ENCODE measurements around the gene TERC.
"Not testable (repeated sequence)": the region's sequence is repeated elsewhere in the genome, so short reads cannot be mapped to it uniquely, and the experiment has no call there.

TERC gene

DNA sequence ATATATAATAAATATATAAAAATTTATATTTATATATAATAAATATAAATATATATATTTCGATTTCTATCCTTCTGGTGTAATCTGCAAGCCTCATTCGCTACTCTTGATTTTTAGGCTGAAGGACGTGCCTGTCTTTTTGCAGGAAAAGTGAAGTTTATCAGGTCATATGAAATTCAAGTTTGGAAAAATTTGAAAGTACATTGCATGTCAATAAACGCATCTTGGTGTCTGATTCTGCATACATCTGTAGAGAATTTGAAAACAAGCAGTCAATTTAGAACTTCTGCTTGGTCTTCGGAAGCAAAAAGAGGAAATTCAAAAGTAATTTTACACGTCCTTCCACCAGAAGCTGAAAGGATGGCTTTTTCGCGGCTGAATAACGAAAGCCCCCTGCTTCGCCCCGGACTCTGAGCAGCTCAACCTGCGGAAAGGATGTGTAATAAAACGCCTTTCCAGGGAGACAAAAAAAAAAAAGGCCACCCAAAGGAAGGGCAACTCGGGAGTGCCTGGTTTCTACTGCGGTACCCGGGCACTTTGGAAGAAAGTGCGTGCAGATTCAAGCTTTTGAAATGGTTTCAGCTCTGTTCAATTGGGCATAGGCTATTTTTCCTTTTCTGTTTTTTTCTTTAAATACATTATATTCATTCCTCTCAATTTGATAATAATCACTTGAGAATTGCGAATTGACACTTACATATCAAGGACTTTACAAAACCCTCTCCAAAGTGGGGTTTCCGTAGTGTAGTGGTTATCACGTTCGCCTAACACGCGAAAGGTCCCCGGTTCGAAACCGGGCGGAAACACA lies 6.8 kb upstream of the TERC start:
- no peak for DNase-seq (ENCODE audit: low read depth, low spot score)

DNA sequence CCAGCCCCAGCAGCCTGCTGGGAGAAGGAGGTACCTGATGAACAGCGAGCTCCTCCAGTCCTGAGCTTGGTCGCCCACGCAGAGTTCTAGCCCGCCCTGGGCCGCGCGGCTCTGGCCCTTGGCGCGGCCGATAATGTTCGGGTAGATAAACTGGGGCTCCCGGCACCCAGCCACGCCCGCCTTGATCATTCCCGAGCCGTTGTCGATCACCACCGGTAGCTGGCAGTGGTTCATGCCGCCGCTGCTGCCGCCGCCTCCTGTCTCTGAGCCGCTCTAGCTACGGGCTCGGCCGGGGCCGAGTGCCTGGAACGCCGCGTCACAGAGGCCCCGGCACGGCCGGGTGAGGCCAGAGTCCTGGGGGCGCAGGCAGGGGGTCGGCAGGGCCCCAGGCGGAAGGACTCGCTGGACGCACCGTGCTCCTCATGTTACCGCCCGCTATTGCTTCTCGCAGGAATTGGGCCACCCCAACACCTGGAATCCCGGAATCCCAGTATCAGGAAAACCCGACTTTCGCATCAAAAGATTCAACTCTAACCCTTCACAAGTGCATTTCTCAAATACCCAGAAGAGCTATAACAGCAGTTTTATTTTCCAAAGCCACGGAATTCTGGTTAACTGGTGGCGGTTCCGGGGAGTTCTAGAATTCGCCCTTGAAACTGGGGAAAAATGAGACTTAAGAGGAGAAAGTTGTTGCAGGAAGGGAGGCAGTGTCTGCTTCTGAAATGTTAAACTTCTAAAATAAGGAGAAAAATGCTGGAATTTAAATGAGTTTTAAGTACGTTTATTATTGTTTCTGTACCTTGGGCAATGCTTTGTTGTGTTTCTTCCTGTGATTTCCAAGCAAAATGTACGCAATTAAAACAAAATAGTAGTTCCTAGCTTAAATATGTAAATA lies 4.7 kb upstream of the TERC start, which contains the start of gene ACTRT3:
ACTRT3 (minus strand) TSS at position 275 of the 895 bp plus-strand sequence; CDS start at position 234, 41 bp downstream.
- peak; percentile 24 for DNase-seq (ENCODE audit: low read depth, low spot score)

- peak; percentile 24 for DNase-seq (ENCODE audit: low read depth, low spot score)
These were observed 463 bp downstream of the TERC start for GRCh38 chr3:169764312-169764881.

GRCh38 chr3:169760479-169760878 lies 4.4 kb downstream of the TERC start:
- no peak for DNase-seq (ENCODE audit: low read depth, low spot score)

GRCh38 chr3:169759256-169759655 lies 5.6 kb downstream of the TERC start:
- no peak for DNase-seq (ENCODE audit: low read depth, low spot score)

DNA sequence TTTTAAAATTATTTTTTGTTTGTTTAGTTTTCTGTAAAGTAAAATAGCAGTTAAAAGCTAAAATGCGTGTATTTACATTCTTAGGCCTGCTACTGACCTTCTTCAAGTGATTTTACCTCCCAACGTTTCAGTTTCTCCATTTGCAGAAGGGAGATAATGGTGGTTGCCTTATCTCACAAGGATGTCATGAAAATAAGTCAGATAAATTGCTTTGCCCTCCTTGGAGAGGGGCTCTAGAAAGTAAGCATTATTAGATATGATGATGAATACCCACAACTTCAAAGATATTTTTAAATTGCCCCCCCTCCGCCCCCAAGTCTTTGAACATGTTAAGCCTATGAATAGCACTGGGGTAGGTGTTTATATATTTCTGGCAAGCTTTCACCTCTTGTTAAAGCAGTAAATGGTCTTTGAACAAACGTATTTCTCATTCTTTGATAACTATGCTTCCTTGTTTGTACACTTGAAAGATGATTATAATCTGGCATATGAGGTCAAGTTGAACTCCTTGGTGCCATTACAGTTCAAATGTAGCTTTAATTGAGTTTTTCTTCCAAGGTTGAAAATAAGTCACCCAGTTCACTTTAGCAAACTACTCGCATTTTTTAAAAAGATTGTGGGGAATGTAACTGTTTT lies 6.4 kb downstream of the TERC start:
- DNase-seq (ENCODE audit: low read depth, low spot score): no peak

DNA sequence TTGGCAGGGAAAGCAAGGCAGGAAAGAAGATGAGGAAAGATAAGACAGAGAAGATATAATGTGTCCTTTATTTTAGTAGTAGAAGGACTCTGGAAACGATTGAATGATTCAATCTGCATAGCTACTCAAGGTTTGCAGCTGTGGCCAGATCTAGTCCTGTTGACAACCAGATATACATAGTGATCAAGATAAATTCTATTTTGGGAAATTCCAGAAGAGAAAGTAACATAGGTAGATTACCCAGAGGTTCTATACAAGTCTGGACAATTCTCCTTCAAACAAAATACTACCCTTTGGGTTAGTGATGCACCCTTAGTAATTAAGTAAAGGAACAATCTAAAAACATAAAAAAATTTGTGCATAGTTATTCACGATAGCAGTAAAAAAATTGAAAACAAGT lies 9.4 kb downstream of the TERC start:
- DNase-seq (ENCODE audit: low read depth, low spot score): no peak

DNA sequence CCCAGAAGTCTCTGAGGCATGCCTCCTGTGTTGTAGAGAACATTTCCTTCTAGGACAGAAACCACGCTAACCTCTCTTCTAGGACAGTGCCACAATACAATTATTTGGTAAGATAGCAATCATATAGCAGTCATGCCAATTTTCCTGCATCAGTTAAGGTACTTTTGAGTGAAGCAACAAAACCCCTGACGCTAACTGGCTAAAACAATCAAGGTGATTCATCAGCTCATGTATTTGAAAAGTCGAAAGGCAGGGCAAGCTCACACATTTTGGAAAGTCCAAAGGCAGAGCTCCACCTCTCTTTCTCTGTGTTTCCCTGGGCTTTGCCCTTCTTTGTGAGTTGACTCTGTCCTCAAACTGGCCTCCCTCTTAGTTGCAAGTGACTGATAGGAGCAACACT lies 10.1 kb downstream of the TERC start:
- DNase-seq (ENCODE audit: low read depth, low spot score): no peak

DNA sequence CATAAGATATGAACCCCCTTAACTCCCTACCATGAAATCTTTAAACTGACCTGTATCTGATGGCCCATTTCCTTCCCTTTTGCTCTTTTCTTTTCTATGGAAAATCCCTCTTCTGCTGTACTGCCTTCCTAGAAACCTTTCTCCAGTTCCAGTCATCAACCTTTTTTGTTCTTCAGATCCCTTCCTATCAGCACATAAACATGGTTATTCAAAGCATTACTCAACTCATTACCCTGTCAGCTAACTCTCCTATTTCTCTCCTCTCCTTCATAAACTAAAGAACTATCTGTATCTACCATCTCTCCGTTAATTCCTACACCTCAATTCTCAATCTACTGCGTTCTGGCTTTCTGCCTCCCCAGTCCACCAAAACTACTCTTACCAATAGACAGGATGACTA lies 13.0 kb downstream of the TERC start:
- no peak for DNase-seq (ENCODE audit: low read depth, low spot score)

GRCh38 chr3:169750665-169751064 lies 14.2 kb downstream of the TERC start:
- no peak for DNase-seq (ENCODE audit: low read depth, low spot score)

DNA sequence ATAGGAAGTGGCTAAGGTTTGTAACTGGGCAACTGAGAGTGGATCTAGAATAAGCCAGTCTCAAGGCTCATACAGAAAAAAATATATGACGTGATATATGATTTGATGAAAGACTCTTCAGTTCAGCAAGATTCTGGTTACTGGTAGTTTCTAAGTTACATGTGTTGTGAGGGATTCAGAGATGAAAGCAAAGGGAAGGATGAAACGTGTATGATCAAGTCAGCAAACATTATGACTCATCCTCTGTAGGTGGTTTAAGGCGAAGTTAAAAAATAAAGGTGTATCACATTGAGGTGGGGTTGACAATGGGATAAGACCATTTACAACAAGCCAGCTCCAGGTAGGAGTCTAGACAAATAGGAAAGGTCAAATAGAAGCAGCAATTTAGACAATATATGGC lies 16.2 kb downstream of the TERC start:
- DNase-seq (ENCODE audit: low read depth, low spot score): no peak

GRCh38 chr3:169746924-169747323 lies 17.9 kb downstream of the TERC start:
- no peak for DNase-seq (ENCODE audit: low read depth, low spot score)

GRCh38 chr3:169744366-169745054 lies 20.4 kb downstream of the TERC start:
- no peak for DNase-seq (ENCODE audit: low read depth, low spot score)

DNA sequence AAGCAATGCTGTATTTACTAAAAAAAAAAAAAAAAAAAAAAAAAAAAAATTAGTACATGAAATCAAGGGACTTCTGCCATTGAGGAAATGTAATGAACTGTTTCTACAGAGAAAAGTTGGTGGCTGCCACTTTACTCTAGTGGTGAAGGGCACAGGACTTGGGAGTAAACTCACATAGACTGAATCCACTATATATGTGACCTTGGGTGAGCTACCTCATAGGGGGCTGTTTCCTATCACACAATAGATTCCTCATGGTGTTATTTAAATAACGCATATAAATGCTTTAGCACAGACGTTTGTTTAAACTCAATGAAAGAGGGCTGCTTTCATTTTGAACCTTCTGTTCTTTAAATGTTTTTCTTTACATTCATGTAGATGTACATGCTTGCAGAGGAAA lies 25.8 kb downstream of the TERC start:
- DNase-seq (ENCODE audit: low read depth, low spot score): no peak

GRCh38 chr3:169731857-169732256 lies 33.0 kb downstream of the TERC start:
- not testable (repeated sequence) for DNase-seq (ENCODE audit: low read depth, low spot score)

DNA sequence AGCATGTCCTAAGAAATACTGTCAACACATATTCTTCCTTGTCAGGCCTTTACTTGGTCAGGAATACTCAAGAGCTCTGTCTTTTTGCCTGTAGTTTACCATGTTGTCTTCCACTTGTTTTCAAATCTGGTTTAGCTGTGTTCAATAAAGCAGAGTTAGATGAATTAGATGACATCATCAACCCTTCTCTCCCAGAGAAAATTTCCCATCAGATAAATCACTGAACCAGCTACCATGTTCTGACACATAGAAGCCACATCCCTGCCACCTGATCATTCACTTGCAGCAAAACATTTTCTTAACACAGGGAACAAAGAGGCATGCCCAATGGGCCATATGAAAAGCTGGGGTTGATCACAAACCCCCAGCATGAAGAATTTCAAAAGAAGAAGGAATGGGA lies 42.1 kb downstream of the TERC start:
- DNase-seq (ENCODE audit: low read depth, low spot score): no peak

DNA sequence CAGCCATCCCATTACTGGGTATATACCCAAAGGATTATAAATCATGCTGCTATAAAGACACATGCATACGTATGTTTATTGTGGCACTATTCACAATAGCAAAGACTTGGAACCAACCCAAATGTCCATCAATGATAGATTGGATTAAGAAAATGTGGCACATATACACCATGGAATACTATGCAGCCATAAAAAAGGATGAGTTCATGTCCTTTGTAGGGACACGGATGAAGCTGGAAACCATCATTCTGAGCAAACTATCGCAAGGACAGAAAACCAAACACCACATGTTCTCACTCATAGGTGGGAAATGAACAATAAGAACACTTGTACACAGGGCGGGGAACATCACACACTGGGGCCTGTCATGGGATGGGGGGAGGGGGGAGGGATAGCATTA lies 46.4 kb downstream of the TERC start:
- DNase-seq (ENCODE audit: low read depth, low spot score): not testable (repeated sequence)

Data from activated naive CD8-positive, alpha-beta T cell treated with anti-CD3 and anti-CD28 coated beads, Interleukin-2, amount 50 U/mL, for 16 hours (primary cell).